Stimulated activated CD8-positive, alpha-beta memory T cell treated with anti-CD3 and anti-CD28 coated beads, Interleukin-12 subunit alpha, Interleukin-12 subunit beta, amount 100 ng/mL, for 24 hours (primary cell): ENCODE measurements around the gene TAGAP.

Source experiments
- DNase-seq: peaks from one replicate; pipeline ENCODE4 v3.0.0-alpha.2; 2020; ENCODE audit errors: extremely low read depth

TAGAP gene

DNA sequence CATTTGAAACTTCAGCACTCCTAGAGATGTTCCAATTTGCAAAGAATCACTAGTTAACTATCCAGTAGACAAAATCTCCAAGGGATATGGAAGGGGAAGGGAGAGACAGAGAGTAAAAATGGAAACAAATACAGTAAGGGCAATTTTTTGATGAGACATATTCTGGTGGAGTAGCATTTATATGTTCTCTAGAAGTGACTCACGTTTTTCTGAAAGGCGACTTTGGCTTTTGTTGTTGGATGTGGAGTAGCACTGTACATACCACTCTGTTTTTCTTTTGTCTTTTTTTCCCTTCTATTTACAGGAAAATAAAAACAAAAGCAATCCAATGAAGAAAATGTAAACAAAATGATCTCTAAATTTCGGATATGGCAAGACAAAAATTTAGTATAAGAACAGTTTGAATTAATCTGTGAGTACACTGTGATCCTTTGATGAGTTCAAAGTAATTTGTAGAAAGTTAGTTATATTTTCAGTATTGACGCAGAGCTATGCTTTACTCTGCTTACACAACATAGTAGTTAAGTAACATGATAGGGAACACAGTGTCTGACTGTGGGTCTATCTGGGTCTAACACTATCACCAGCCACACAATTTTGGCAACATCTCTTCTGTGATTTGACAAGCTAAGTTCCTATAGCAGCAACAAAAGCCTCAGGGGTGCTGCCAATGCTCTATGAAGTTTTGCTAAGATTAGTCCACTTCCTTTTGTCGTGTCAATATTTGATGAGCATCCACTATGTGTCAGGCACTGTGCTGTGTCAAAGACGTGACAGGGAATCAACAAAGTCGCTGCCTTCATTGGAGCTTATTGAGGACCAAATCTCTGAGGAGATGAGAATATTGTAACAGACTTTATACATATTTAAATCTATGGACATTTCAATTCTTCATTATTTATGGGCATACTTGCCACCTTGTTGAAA lies 27.3 kb upstream of the TAGAP start:
- no peak for DNase-seq

DNA sequence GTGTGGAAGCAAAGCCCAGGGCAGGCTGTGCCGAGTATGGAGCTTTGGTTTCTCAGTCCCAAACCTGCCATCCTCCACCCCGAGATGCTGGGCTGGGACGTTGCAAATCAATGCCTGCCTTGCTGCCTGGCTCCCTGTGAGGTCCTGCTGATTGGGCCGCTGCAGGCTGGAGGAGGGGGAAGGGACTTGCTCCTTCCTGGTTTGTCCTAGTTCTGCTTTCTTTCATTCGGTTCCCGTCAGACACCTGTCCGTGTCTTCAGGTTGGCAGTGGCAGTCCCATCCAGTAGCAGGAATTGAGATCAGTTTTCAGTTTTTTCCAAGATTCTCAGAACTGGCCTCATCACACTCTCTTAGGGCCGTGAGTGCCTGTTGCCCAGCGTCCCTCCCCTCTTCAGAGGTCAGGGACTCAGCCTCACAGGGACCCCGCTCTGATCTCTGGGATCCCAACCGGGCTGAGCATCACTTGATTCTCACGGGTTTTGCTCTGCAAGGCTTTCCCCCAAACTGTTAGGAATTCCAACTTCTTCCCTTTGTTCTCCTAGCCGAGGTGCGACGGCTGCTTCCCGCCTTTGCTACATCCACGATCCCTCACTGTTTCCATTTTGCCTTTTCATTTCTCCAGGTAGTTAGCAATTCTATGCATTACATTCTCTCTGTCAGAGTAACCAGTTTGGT lies 24.2 kb upstream of the TAGAP start:
- DNase-seq: no peak

DNA sequence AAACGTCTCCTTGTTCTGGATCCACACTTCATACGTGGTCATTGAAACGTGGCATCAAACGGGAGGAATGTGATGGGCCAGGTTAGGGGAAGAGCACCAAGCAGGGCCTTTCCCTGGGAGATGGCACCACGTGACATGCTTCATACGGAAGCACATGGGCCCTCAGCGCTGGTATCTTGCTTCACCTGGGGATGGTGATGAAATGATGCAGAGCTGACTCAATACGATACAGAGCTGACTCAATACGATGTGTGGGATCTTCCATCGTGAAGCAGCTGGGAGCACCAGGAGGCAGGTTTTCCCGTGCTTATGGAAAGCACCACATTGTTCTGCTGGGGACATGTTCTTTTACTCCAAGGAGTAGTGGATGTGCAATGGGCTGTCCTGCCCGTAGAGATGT lies 22.5 kb upstream of the TAGAP start:
- no peak for DNase-seq

DNA sequence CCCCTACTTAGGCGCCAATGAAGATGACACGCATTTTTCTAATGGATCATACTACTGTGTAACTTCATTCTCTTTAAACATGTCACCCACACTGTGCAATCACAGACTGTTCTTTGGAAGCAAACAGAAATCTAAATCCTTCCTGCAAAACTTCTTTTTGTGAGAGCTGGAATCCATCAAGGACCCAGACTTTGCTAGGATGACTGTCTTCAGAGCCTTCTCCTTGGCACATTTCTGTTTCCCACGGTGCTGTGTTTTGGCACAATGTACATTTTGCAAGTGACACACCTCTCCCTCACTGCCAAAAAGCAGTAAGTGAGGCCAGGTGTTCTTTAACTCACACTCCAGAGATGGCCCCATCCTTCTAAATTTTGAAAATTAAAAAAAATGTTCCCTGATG lies 21.7 kb upstream of the TAGAP start:
- DNase-seq: no peak

DNA sequence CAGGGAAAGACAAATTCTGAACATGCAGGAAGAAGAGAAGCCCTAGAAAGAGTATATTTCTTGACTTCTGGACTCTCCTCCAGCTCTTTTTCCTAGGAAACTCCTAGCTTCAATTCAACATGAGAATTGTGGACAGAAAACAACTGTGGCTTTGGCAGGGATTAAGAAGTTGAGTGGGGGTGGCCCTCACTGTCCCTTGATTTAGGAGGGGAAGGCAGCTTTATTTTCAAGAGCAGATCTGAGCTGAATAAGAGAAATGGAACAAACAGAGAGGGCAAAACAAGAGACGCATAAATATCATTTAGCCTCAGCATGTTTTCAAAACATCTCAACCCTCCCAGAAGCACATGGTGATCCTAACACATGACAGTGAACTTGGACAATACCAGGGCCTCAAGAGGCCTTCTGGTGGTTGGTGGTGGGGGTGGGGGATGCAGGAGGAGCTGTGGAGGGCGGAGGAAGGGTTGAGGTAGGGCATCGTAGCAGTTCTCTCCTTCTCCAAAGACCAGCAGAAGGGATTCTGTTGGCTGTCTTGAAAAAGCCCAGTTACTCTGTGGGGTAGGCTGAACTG lies 21.1 kb upstream of the TAGAP start:
- no peak for DNase-seq

DNA sequence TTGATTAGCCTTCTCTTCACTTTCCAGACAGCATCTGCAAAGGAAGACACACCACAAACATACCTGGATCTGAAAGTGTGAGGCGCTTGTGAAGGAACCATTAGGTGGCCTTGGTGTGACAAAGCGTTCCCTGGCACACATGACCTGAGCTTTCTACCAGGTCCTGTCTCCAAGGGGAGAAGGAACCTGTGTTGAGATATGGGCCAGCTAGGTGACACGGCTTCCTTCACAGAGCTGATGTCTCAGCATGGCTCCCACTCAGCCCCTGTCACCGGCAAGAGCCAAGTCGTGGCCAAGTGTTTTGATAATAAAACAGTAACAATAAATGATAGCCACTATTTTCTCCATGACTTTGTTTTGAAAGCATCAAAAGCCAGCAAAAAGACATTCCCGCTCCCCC lies 20.3 kb upstream of the TAGAP start:
- no peak for DNase-seq

DNA sequence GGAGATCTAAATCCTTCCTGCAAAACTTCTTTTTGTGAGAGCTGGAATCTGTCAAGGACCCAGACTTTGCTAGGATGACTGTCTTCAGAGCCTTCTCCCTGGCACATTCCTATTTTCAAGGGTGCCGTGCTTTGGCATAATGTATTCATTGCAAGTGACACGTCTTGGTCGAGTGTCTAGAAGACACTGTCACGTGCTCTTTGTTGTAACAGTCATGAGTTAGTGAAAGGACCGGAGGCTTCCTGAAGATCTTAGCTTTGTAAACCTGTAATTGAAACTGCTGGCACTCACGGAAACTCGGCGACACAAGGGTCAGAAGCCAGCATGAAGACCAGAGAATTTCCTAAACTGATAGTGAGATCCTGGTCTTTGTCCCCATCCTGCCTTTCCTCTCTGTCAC lies 19.7 kb upstream of the TAGAP start:
- DNase-seq: no peak

DNA sequence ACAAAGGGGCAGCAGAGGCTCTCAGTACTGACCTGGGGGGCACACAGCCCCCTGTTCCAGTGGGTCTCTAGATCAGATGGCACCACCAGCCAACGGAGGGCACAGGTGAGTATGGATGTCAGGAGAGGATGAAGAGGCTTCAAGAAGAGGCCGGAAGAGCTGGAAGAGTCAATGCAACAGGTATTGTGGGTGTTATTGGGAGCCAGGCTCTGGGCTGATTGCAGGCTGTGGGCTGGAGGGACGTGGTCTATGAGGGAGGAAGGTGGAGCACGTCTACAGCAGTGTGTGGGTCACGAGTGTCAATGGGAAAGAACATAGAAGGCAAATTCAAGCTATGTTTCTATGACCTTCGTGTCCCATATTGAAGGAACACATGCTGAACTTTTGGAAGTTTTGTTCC lies 18.8 kb upstream of the TAGAP start:
- DNase-seq: no peak

DNA sequence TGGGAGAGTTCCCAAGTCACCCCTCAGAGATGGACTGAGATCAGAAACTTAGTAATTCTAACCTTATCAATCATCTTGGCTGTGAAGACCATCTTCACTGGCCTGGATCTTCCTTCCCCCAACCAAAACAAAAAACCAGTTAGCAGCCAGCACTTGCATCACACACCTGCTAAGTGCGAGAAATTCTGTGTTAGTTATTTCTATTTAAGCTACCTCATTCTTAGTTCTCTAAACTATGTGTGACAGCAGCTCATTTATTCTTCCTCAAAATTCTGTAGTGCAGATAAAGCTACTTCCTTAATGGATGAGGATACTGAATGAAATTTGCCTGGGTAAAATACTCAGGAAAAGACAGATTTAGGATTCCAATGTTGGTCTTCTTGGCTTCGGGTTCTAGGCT lies 18.2 kb upstream of the TAGAP start:
- no peak for DNase-seq

DNA sequence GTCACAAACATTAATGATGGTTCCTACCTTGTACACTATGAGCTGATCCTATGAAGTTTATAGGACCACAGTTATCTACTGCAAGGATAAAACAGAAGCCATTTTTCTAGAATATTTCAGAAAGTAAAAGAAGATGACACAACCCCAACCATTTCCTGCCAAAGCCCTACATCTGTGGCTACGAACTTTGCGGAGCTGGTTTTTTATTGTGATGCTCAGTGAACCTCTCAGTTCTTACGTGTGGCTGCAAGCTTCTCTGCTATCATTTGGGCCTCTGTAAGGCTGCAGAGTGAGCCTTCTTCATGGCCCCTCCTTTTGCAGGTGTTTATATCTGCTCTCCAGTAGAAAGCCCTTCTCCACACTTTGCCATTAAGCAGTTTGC lies 17.8 kb upstream of the TAGAP start:
- no peak for DNase-seq

DNA sequence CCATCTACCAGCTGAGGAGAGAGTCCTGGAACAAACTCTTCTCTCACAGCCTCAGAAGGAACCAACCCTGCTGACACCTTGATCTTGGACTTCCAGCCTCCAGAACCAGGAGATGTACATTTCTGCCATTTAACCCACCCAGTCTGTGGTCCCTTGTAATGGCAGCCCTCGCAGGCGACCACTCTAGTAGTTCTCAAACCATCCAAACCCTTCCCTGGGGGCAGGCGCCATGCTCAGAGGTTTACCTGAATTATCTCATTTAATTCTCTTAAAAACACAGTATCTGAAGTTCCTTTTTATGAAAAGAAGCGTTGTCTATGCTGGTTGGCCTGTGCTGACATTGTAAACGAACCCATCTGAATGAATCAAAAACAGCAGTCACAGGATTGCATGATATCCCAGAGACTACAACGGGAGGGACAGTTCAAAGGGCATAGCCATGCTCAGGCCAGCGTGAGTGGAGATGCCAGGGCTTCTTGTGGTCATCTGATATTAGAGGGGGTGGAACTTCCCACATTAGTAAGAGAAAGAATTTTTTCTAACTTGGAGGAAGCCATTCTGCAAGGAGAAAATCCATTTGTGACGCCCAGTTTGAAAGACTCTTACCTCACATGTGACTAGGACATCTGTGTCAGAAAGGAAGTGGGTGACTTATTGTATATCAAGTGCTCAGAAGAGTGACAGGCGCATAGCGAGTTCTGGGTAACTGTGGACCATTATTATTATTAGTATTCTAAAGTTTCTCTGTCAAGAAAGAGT lies 17.2 kb upstream of the TAGAP start:
- no peak for DNase-seq

DNA sequence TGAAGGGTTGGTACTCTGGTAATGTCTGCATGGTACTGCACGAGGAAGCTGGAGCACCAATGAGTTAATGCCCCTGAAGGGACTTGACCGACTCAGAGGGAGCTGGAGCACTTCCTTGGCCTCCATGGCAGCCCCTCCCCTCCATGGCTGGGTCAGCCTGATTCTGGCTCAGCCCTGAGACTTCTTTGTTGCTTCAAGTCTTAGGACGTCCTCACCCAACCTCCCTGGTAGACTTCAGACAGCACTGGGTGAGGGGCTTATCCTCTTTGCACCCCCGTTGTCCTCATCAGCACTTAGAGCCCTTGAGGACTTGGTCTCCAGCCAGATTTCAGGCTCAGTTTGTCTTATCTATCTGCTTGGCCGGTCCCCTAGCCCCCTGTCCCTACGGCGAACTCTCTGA lies 16.4 kb upstream of the TAGAP start:
- DNase-seq: no peak

DNA sequence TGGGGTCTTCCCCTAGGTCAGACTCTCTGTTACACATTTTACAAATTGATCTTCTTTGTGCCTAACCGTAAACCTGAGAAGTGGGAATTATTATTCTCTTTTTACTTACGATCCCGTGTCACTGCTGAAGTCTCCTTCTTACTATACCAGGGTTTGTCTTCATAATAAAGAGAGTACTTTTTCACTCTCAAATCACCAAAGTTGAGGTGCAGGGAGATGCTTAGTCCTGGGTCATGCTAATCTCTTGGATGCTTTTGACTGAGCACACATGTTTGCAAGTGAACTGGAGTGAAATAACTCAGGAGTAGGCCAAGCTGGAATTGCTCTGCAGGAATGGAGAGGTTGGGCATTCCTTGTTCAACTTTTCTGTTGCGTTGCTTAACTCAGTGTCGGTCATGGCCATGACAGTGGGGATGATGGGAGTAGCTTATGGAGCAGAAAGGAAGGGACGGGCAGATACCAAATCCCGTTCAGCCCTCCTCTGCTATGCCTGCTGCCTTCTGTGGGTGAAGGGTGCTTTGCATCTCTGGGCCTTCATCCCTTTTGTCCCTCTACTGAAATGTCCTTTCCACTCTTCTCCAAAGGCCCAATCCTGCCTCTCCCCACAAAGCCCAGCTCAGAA lies 15.2 kb upstream of the TAGAP start:
- DNase-seq: no peak

DNA sequence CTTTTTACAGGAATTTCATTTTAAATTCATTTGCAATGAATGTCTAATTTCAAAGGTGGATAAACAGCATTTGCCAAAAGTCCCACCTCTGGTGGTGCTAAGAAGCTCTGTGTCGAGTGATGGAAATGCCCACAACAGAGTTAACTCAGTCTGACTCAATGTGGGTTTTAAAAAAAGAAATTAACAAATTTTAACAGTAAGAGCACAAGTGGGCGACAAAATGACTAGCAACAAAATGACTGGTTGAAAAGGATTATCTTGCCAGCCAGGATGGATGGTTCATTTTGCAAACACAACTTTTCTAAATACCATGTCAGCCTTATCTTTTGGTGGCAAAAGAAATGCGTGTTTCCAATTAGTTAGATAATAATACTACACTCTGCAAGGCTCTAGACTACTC lies 14.3 kb upstream of the TAGAP start:
- no peak for DNase-seq

DNA sequence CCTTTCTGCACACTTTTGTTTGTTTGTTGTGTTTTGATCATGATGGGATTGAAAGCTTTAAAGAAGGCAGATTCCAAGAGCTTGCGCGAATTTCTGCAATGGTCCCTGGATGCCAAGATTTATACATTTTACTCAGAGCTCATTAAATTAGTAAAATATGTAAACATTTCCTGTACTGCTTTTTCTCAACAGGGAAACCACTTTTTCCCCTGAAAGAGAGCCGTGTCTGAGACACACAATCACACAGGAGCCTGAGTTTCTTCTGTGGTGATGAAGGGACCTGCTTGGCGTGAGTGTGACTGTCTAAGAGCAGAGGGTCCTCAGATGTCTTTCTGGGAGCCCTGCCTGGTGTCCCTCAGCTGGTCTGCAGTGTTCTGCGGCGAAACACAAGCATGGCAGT lies 12.1 kb upstream of the TAGAP start:
- no peak for DNase-seq

DNA sequence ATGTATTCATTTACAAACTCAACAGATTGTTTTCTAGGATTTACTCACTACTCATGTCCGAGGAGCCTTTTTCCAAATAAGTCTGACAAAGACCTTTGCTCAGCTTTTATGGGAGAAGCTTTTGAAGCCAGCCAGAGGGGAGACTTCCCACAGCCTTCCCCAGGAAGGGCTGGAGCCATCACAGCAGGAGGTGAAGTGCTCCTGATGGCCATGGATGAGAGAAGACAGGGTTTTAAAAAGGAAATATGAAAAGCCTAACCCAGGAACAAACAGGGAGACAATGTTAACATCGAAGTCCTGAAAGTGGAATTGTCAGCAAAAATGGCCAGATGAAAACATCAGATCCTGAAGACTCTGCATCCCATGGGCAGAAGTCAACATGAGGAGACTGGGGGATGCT lies 11.6 kb upstream of the TAGAP start:
- no peak for DNase-seq

DNA sequence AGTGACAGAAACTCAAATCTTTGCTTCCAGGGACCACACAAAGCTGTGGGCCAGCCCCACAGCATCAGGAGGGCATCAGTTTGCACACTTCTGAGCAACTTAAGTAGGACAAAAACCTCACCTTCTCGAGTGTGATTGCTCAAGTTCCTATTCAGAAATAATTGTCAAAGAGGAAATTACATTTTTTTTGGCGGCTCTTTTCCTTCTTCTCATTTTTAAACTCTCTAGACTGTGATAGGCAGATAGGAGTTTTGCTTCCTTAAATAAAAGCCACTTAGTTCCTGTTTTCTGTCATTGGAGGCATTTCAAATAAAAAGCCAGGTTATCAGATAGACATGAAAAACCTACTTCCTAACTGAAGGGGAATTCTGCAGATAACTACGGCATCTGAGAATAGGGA lies 11.2 kb upstream of the TAGAP start:
- no peak for DNase-seq

DNA sequence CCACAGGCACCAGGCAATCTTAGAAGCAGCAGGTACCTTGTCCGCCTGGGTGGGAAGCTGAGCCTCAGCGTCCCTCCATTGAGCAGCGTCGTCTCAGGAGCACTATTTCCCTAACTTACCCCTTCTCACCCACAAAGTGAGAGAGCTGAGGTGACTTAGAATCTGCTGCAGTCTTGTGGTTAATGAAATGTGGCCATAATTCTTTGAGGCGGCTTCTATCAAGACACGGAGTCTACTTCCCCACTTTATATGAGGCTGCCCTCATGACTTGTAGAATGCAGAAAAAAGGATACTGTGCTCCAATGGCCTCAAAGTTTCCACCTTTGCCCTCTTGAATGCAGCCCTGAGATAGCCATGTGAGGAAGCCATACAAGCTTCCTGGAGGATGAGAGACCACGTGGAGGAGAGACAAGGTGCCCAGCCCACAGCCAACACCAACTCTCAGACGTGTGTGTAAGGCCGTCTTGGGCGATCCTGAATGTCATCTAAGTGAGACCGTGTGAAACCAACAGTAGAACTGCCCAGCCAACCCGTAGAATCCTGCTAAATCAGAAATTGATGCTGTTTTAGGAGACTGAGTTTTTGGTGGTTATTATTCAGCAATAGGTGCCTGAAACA lies 9.1 kb upstream of the TAGAP start:
- DNase-seq: no peak

DNA sequence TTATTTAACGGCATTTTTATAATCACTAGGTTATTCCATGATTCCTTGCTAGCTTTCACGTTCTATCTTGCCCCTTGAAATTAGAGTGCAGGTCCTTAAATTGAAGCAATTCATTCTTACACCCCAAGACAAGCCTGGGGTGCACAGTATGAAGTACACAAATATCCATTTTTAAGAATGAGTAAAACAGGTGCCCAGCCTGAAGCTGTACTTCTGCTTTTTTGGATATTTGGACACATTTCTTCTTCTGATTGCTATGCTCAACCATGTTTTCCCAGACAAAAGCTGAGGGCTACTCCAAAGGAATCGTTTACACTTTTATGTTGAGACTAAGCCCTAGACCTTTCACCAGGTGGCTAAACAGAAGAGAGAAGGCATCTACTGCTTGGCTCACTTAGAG lies 7.9 kb upstream of the TAGAP start:
- no peak for DNase-seq

DNA sequence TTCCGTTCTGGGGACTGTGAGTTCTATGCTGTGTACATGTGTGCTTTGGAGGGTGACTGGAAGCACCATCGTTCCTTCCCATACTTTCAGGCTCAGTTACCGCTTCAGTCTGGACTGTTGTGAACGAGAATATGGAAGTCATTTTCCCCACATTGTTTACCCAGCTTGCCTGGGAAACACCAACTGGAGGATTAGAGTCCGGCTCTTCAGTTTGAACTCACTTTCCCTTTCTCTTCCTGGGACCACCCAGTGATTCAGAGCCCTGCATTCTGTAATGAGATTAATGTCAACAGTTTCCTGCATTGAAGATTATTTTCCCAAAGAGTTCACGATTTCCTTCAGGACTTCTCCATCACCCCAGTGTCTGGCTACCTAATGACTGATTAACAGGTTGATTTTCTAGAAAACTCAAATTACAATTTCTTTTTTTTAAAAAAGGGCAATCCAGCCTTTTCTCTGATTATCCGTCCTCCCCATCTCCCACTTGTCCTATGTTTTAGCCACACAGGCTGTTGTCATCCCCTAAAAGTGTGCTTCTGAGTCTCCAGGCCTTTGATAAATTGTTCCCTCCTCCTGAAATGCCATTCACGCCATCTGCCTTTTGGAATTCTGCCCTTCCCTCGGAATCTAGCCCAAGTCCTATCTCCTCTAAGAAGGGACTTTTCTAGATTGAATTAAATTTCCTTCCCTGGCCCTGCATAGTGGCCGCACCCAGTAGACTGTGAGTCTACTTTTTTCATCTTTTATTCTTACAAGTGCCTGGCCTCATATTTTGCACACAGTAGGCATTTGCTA lies 3.3 kb upstream of the TAGAP start:
- no peak for DNase-seq

DNA sequence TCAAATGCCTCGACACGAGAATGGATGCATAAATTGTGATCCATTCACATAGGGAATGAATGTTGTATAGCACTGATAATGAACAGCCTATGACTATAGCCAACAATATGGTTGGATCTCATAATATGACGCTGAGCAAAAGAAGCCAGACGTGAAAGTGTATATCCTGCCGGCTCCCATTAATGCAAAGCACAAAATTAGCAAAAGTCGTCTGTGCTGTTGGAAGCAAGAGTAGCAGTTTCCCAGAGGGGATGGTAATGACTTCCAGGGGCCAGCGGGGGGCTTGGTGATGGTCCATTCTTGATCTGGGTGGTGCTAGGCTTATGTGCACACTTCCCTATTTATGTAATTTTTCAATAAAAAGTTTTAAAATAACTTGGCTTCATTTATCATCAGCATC lies 1.0 kb upstream of the TAGAP start:
- no peak for DNase-seq
